ENCODE measurements around the gene FBXO2.

The FBXO2 gene

GRCh38 chr1:11617741-11618140 is 36.5 kb downstream of the FBXO2 start:
- no peak for TF ChIP-seq CTCF (IDR thresholded peaks at IDR 0.05)

- peak; percentile 33; the same call in 1 of the 2 replicates for TF ChIP-seq CTCF (IDR thresholded peaks at IDR 0.05)
Measured at GRCh38 chr1:11617314-11617713, 36.9 kb downstream of the FBXO2 start.

DNA sequence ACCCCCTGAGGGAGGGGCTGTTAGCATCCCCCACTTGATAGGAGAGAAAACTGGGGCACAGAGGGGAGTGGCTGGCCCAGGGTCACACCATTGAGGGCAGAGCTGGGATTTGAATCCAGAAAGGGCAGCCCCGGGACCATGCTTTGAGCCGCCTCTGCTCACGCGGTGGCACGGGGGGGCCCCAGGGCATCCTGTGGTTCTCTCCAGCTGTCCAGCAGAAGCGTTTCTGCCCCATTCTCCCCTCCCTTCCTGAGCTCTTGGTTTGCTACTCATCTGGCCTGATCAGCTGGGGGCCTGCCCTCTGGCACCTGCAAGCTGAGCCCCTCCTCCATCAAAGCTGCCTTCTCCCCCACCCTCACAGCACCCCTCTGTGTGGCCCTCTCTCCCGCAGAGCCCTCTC is 37.5 kb downstream of the FBXO2 start:
- no peak for TF ChIP-seq CTCF (IDR thresholded peaks at IDR 0.05)

- no peak for TF ChIP-seq CTCF (IDR thresholded peaks at IDR 0.05)
Measured at GRCh38 chr1:11615090-11615489, 39.1 kb downstream of the FBXO2 start.

DNA sequence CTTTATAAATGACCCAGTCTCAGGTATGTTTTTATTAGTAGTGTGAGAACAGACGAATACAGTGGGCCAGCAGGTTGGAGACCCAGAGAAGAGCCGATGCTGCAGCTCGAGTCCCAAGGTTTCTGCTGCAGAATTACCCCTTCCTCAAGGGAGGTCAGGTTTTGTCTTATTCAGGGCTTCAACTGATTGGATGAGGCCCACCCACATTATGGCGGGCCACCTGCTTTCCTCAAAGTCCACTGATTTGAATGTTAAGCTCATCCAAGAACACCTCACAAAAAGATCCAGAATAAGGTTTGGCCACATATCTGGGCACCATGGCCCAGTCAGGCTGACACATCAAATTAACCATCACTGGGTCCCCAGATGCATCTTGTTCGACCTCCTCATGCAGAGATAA is 40.9 kb downstream of the FBXO2 start:
- TF ChIP-seq CTCF (IDR thresholded peaks at IDR 0.05) = no peak

DNA sequence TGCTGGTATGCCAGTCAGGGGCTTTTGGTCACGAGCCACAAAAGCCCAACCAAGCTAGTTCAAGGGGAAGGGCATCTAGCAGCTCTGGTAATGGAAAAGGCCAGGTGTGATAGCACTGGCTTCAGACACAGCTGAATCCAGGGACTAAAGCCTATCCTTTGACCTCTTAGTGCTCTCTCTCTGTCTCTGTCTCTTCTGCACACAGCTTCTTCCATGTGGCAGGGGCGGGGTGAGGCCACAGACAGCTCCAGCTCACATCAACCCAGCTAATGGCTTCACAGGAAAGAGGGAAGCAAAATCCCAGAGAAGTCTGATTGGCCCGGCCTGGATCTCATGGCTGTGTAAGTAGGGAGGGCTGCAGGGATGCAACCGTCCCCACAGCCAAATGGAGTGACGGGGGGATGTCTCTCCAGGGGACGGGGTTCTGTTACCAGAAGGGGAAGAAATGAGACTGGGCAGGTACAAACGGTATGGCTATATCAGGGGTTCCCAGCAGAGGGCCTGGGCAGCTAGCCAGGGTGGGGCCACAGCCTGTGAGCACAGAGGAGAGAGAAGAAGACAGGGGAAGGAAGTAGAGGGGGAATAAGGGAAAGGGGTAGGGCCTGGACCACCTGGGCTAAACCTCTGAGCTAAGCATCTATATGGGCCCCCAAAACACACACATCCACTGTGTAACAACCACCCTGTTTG is 42.4 kb downstream of the FBXO2 start:
- TF ChIP-seq CTCF (IDR thresholded peaks at IDR 0.05) = no peak

- TF ChIP-seq CTCF (IDR thresholded peaks at IDR 0.05) = no peak
Measured at GRCh38 chr1:11610629-11611180, 43.5 kb downstream of the FBXO2 start.
